Measurements from ENCODE around the gene CCNA2.

CCNA2 gene

DNA sequence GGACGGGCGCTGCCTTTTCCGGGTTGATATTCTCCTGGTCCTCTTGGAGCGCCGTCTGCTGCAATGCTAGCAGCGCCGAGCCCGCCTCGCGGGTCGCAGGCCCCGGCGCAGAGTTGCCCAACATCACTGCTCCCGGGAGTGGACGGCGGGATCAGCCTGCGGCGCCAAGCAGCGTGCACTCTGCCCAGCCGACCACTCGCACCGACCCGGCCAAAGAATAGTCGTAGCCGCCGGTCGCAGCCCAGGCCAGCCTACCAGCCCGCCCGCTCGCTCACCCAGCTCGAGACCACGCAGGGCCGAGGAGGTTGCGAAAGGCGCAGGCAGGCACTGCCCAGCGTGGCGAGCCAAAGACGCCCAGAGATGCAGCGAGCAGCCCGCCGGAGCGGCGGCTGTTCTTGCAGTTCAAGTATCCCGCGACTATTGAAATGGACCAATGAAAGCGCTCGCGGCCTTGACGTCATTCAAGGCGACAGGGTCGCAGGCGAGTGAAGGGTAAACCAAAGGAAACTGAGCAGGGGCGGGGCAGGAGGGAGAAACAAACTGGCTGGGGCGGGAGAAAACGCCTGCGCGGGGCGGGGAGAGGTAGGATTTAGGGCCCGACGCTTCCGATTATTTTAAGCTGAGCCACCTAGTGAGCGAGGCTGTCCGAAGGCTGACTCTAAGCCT, at the start of gene CCNA2:
TSS of gene CCNA2 (minus strand) at position 379 of the 666 bp plus-strand sequence. CDS start at position 124, 255 bp downstream.
- peak; percentile 73 for DNase-seq

DNA sequence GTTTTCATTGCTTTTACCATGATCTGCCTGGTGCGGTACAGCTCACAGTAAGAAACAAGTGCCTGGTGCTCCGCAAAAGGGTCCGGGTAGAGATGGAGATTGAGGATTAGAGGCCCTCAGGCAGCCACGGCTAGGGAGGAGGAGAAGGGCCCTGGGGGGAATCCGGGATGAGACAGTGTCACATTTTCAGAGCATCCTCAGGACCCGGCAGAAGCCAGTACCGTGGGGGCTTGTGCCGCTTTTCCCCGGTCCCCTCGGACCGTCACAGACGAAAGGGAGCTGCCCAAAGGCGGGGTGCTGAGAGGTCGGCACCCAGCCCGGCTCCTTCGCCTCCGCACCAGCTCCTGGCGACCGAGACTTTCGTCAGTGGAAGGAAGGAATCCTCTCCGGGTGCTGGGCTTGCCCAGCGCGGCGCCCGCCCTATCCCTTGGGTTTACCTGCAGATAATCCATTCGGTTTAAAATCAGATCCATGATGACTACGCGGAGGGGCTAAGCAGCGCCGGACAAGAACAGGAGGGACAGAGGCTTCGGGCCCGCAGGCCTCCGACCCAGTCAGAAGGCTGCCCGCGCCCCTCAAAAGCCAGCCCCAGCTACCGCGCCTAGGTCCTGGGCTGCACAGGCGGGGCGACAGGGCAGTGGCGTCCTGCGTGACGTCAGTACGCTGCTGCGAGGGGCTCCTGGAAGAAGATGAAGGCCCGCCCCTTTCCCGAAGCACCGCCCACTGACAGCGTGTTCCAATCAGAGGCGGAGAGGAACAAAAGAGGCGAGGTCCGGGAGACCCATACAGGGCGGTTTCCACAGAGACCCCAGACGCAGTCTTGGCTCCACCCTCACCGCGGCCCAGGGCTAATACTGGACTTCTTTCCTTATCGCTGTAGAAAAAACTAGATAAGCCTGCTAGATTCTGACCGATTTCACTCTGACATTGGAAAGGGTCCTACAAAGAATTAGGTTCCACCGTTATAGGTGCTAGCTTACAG, 46.4 kb upstream of the CCNA2 start, which contains the start of gene BBS7:
TSS of gene BBS7 (minus strand) at position 634 of the 982 bp plus-strand sequence. CDS start at position 473, 161 bp downstream.
- peak; percentile 73 for DNase-seq

DNA sequence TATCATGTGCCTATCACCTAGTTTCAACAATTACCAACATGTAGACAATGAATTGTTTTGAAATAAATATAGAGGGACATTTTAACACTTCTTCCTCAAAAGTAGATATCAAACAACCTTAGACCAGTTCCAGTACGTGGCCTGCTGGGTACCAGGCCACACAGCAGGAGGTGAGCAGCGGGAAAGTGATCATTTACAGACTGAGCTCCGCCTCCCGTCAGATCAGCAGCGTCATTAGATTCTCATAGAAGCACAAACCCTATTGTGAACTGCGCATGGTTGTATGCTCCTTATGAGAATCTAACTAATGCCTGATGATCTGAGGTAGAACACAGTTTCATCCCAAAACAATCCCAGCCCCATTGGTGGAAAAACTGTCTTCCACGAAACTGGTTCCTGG, 40.1 kb upstream of the CCNA2 start:
- DNase-seq: no peak

DNA sequence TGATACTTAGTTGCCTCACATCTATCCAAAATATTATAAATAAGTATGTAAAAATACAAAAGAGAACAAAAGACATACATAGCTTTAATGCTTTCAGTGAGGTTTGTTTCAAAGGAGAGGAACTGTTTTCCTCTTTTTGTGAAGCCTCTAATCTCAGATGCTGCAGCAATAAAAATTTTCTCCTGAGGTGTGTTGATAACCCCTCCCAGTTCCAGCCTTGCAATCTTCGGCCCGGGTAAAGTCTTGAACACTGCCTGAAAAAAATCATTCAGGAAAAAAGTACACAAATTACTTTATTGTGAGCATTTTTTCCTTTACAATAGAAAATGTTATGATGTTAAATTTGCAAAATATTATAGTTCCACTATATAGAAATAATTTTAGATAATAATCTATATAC, 37.7 kb upstream of the CCNA2 start:
- no peak for DNase-seq

DNA sequence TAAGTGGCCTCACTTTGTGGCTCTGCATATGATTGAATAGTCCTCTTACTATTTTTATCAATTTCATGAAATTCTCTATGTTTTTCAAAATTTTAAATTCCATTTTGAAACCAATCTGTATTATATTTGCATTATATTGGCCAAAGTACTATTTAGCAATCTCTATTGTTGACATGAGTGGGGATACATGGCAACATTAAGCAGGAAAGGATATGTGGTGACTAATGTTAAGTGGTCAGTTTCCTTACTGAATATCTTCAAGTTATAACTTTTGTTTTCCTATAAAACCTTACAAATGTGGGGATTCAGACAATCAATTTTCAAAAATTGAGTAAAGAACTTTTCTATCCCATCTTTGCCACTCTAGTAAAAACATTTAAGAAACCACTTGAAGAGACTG, 36.4 kb upstream of the CCNA2 start:
- no peak for DNase-seq

DNA sequence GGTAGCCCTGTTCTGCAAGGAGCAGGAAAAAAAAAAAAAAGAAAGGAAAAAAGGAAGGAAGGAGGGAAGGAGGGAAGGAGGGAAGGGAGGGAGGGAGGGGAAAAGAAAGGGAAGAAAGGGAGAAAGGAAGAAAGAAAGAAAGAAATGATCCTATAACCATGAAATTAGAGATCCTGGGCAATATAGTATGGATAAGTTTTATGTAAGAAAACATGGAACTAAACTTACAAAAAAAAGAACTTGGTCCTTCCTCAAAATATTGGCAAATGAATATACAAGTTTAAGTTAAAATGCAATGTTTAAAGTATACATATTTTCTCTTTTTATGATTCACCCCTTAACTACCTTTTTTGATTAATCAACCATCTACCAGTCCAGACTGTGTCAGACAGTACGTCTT, 27.7 kb upstream of the CCNA2 start:
- no peak for DNase-seq

DNA sequence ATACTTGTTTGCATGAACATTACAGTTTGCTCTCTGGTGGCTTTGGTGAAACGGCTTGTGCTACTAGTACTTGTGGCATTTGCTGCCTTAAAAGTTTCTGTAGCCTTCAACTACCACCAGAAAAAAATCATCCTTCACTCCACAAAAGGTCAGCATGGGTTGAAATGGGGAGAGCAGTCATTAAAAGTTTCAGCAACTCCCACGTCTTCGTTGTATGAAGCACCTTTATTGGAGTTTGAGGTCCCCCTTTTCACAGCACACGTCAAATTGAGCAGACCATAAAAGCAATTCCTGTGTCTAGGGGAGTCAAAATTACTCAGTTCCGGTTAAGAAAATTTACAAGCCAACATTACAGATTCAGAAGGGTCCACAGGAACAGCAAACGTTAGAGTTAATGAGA, 23.0 kb upstream of the CCNA2 start:
- DNase-seq: no peak

DNA sequence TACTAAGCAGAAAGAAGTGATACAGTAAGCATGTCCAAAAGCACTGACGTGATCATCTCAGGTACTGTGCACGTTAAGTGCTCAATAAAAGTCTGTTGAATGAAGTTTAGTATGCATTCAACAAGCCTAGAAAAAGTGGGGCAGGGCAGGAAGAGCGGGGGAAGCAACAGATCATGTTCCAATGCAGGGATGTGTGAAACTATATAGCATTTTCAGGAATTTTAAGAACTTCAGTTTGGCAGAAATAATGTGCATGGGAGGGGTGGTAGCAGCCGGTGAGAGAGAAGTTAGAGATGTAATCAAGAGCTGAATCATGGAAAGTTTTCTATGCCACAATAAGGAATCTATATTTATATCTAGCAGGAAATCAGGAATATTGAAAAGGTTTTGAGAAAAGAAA, 19.2 kb upstream of the CCNA2 start:
- no peak for DNase-seq

DNA sequence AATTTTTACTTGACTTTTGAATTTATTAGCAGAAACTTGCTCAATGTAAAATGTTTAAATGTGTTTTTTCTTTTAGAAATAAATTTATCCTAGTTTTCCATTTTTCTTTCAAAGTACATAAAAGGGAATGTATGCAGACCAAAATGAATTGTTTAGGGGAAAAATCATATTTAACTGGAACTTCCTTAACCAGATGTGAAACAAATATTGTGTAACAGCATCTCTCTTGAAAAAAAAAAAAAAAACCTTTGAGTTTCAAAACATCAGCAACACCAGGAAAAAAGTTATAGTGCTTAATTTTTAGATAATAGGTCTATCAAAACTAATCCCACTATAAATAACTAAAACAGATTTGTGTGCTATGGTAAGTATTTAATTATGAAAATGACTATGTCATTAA, 14.5 kb upstream of the CCNA2 start:
- no peak for DNase-seq

DNA sequence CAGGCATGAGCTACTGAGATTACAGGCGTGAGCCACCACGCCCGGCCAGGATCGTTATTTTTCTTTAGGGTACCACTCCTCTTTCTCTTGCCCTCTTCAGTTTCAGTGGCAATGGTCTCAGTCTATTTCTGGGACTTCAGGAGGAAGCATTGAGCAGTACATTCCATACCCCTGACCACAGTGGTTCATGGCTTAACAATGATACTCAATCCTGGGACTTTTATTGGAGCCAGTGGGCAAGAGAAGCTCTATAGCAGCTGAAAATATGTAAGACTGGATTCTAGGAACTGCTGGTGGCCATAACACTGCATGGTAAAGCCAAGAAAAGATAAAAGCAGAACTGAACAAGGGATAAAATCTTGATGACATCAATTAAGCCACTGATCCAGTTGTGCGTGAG, 5.8 kb upstream of the CCNA2 start:
- DNase-seq: no peak

DNA sequence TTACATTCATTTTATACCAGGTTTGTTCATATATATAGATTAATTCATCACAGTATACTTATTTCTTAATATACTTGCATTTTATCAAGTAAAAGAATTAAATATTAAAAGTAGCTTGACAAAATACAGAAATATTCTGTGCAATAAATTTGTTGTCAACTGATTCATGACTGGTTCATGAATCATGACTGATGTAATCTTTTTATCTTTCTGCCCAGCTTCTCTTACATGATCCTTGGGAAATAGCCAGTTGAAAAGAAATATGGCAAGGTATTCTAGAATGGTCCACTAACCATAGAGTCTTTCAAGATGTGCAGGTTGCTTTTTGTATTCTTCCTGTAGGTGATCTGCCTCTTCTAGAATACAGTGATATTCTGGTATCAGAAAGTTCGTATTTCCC, 4.2 kb upstream of the CCNA2 start:
- DNase-seq: no peak

DNA sequence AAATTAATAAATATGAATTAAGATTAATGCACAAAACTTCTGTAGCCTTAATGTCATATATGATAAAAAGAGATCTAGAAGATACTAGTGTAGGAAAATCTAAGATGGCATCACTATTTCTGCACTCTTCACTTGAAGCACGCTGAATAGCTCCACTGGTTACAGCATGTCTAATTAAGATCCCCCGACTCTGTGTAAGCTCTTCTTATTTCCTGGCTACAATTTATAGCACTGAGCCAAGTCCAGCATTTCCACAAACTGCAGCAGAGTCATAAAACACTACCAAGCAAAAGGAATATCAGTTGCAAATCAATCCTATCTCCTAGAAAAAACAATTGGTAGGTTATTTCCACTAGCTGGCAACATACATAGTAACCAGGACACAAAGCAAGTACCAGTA, 1.3 kb upstream of the CCNA2 start:
- DNase-seq: no peak

DNA sequence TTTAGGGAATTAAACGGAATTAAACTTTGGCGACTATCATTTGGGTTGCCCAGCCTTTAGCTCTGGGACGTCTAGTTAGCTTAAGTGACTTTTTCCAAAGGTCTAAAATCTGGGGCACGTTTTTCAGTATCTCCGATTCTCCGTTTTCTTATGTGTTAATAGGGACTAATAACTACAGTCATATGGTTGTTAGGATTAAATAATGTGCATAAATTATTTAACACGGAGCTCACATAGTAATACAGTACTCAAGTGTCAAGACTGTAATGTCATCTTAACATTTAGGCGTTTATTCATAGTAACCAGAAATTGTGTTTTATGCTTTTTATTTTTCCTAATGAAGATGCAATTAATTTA, 466 bp upstream of the CCNA2 start:
- no peak for DNase-seq

DNA sequence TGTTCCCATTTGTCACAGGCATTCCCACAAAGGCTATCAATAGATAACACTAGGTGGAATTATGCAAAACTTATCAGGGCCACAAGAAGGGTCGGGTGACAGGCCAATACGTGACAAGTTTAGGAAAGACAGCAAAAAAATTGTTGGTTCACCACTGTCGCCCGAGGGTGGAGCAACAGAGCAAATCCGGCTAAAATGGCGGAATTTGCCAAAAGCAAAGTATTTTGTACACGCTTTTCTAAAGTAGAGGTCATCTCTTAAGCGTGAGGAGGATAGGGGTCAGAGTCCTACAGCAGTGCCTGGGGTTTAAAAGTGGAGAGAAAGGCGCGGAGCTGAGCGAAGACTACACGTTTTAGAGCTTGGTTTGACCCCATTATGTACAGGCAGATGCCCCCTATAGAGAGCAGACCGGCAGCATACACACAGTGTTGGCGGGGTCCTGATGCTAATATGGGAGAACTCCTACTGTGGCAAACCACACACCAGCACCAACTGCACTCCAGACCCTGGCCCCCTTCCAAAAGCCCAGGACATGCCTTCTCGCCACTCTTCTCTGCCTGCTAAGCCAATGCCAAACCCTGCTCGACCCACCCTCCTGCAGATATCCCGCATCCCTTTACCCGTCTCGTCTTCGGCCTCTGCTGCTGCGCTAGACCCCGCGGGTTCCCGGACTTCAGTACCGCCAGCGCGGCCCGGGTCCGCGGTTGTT, 733 bp downstream of the CCNA2 start:
- peak; percentile 19 for DNase-seq

DNA sequence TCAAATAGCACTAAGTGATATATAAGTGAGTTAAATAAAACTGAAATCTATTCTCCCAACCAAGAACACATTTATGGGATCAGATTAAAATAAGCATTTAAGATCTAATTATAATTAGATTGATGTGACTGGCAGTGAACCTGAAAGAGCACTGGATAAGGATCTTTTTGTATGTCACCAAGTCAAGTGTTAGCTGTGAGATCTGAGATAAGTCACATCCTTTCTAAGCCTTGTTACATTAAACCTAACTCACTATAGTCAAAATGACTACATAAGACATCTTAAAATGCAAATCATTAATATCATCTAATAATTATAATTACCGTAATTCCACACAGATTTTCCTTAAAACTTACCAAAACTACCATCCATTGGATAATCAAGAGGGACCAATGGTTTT, 1.6 kb downstream of the CCNA2 start:
- DNase-seq: no peak

DNA sequence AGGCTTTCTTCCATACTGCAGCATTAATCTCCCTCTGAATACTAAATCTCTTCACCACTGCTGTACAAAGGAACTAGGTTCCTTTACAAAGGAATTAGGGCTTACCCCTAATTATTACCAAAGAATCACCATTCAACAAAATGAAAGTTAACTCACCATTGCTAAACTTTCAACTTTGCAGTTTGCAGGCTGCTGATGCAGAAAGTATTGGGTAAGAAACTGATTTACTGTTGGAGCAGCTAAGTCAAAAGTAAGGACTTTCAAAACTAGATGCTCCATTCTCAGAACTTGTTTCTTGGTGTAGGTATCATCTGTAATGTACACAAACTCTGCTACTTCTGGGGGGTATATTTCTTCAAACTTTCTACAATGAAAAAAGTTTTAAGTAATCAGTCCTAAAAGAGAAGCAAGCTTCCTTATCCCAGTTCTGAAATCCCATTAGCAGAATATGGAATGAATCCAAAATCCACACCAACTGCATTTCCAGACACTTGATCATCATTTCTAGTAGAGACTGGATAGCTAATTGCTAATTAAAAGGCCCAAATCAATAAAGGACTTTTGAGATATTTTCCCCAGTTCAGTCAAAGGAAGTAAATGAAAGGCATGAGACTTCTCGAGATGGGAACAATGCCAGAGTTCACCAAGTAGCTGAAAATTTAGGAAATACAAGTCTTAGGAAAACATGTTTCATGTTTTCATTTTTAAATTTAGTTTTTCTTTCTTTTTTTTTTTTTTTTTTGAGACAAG, 4.3 kb downstream of the CCNA2 start:
- DNase-seq: no peak

DNA sequence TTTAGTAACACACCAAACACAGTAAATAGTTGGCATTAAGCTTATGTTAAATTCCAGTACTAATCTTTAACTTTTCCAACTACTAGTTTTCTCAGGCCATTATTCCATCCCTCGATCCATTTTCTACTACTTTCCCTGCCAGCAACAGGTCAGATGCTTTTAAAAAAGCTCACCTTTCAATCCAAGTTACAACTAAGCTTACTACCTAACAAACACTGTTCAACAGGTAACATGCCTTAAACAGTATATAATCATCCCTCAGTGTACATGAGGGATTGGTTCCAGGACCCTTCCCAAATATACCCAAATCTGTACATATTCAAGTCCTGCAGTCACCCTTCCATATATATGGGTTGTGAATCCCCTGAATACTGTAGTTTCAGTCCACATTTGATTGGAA, 5.5 kb downstream of the CCNA2 start:
- DNase-seq: no peak

DNA sequence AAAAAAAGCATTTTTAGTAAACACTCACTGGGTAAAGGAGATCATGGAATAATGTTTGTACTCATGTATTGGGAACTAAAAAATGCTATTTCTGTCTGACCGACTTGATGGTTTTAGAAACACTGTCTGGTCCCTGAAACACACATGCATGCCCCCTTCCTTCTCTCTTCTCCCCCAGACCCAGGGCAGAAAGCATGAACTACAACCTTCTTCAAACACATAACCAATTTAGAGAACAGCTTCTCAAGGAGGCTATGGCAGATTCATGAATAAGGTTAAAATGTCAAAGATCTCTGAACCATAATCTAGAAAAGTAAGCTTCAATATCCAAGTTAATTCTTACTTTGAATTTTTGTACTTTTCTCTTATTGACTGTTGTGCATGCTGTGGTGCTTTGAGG, 6.0 kb downstream of the CCNA2 start:
- DNase-seq: no peak

DNA sequence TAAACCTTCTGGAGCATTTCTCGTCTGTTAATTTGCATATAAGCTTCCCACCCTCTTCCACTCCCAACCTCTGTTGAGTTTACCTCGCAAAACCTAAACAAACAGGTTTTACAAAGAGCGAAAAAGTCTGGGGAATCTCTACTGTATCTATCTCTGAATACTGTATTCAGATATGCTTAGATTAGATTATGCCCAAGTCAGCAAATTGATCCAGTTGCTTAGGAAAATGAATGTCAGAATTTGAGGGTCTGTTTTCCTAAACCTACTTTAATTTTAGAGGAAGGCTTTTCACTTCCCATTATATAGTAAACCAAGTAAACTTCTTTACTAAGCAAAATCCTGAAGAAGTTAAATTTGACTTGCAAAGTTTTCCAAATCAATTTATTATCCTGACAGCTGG, 6.7 kb downstream of the CCNA2 start:
- no peak for DNase-seq

DNA sequence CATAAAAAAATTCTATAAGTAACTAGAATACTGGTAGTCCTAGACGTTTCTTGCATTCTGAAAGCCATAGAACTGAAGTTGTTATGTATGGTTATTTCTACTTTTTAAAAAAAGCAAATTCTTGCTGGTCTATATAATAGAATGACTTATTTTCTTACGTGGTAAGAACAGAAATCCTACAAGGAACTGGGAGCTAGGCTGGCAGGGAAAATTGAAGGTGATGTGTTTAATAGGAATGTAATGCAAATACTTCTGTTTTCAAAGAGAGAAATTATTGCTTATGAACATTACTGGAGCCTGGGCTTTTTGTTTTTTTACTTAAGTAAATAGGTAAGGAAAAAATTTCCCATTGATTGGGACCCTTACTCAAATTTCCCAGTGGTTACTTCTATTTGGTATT, 8.9 kb downstream of the CCNA2 start:
- DNase-seq: no peak

DNA sequence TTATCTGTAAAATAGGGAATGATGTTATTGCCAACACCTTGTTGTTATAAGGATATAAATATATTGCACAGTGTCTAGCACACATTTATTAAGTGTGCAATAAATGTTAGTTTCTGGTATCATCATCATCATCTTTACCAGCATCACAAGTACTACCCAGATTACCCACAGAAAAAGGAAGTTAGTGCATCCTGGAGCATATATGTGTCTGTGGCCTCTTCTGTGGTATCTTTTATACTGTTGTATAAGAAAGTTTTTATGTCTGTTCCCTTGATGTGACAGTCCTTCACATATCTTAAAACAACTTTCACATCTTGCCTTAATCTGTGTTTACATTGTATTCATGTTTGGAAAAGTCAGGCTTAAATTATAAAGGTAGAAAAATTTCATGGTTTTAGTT, 12.6 kb downstream of the CCNA2 start:
- DNase-seq: no peak

DNA sequence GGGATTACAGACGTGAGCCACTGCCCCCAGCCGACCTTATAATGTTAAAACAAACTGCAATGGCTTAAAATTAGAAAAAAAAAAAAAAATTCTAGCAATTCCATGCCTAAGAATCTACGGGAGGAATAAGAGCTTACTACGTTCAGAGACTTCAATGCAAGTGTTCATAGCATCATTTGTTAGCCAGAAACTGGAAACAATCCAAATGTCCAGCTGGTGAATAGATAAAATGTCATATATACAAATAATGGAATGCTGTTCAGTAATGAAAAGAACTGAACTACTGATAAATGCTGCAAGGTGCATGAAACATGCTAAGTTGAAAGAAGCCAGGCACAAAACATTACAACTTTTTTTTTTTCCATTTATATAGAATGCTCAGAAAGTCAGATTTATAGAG, 17.3 kb downstream of the CCNA2 start:
- no peak for DNase-seq

DNA sequence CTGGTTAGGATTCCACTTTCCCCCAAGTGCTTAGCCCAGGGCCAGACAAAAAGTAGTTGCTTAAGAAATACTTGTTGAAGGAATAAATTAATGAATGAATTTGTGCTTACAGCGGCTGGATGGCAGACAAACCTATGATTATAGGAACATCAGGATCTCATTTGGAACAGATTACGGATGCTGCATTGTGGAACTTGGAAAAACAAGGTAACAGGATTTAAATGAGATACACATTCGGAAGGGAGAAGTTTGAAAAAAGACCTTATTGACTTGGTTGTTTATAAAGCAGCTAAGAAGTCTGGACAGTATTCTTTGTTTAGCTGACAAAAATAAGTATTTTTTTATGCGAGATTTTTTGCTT, 22.0 kb downstream of the CCNA2 start:
- no peak for DNase-seq

All from DMS79 treated with DMSO at 0.1 percent for 48 hours (cell line).